NCI-H345 treated with DMSO at 0.1 percent for 48 hours (cell line): ENCODE measurements around the gene OTOL1.

Experiments used
- DNase-seq: peaks from one replicate; lab custom pipeline; 2025; ENCODE audit not compliant: unreplicated experiment; lab: John Stamatoyannopoulos, UW

Gene OTOL1

DNA sequence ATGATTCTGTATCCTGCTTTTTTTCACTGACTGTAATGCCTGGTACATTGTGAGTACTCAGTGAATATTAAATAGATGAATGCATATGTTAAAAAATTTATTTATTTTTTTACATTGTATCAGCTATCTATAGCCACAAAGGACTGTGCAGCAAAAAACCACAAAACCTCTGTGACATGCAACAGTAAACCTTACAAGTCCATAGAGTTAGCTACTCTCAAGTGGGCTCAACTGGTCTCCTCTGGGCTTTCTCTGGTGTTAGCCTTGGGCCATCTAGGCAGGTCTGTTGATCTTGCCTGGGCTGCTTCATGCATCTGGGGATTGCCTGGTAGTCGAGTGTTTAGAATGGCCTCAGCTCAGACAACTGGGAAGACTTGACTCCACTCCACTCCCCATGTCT lies 35.3 kb downstream of the OTOL1 start:
- no peak for DNase-seq

GRCh38 chr3:161540594-161540993 lies 44.0 kb downstream of the OTOL1 start:
- DNase-seq: no peak

- no peak for DNase-seq
These were observed 49.2 kb downstream of the OTOL1 start for GRCh38 chr3:161545824-161546223.

DNA sequence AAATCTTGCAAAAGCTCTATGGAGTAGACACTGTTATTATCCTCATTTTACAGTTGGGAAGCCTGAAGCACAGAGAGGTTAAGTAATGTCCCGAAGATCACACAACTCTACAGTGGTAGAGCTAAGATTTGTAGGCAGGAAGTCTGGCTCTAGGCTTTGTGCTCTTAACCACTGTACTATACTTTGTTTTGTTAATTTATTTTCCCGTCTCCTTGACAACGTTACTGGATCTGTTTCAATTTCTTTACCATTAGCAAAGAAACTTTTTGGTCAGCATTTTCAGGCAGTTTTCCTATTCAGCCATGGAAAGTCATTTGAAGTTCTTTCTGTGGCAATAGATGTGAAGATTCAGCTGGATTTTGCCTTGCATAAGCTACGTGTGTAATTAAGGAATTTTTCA lies 51.7 kb downstream of the OTOL1 start:
- no peak for DNase-seq

DNA sequence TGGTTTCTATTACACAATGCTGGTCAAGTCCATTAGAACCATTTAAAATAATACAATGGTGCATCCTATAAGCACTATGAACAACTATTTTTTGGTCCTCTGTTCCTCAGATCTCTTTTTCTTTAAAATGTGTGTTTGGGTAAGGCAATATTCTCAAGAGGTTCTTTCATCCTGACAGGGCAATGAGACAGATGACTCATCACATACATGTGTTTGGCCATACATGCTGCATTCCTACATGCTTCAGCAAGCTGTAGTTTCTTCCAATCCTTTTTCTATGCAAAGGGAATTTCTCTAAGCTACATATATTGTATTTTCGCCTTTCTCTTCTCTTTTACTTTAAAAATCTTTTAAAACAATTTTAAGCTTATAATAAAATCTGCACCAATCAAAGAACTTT lies 52.7 kb downstream of the OTOL1 start:
- DNase-seq: no peak

DNA sequence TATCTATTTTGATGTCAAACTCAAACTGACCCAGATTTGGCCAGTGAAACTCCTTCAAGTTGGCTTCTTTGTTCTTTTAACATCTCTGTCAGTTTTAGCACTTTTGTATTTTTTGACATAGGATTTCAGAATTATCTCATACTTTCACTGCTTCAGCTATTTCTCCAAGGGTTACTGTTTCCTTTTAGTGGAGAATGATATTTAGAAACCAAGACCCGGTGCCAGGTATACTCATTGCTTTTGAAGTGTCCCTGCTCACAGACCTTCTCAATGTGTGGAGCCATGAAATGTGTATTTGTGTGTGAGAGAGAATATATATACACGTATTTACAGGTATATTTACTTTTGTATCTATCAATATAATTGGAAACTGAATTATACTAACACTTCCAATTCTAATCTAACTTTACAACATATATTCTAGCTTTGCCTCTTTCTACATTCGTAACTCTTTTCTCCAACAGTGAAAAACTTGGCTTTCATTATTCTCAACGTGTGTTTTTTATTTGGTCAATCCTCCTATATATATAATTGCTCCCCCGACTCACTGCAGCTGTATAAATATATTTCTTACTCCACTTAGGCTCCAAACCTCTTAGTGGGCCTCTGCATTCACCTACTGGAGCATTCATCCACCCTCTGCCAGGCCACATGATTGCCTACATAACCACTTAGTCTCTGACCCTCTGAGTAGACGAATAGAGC lies 54.0 kb downstream of the OTOL1 start:
- DNase-seq: no peak

GRCh38 chr3:161551697-161552096 lies 55.1 kb downstream of the OTOL1 start:
- DNase-seq: no peak

- DNase-seq: no peak
These were observed 56.5 kb downstream of the OTOL1 start for GRCh38 chr3:161552984-161553560.
